Thymus (tissue), 11 donors: ENCODE data around the gene CEP128. TPM values are rescaled to one million over a fixed set of nuclear protein-coding genes. Genes with fewer than 3 reads are reported as not detected.

ENCODE experiments used
- DNase-seq, 9 donors: peaks; one replicate each; pipeline ENCODE4 v3.0.0-alpha.2; 2013; ENCODE audit warnings: low spot score in 9 of 9, low read depth in 6 of 9, missing footprints in 1 of 9
- H3K27ac ChIP-seq, 2 donors: one replicate each; pipeline ENCODE4 v1.5.1; 2013; ENCODE audit warnings: control low read depth in 1 of 2, low read depth in 1 of 2, low read length in 1 of 2, mild to moderate bottlenecking in 1 of 2, moderate library complexity in 1 of 2
- H3K27me3 ChIP-seq, 2 donors: one replicate each; pipeline ENCODE4 v1.5.1; 2013; ENCODE audit warnings: low read length in 1 of 2; ENCODE audit not compliant: control insufficient read depth in 2 of 2, insufficient read depth in 1 of 2
- H3K36me3 ChIP-seq, 2 donors: one replicate each; pipeline ENCODE4 v1.5.1; 2013; ENCODE audit warnings: low read length in 1 of 2, mild to moderate bottlenecking in 1 of 2, moderate library complexity in 1 of 2; ENCODE audit not compliant: control insufficient read depth in 2 of 2, insufficient read depth in 2 of 2
- H3K4me1 ChIP-seq, 2 donors: one replicate each; pipeline ENCODE4 v1.5.1; 2013; ENCODE audit warnings: low read length in 2 of 2; ENCODE audit not compliant: control insufficient read depth in 2 of 2, insufficient read depth in 2 of 2
- H3K4me3 ChIP-seq, 2 donors: one replicate each; pipeline ENCODE4 v1.5.1; 2013; ENCODE audit warnings: low read length in 2 of 2, control low read depth in 1 of 2, mild to moderate bottlenecking in 1 of 2
- H3K9me3 ChIP-seq, 2 donors: one replicate each; pipeline ENCODE4 v1.5.1; 2013; ENCODE audit warnings: low read length in 1 of 2, mild to moderate bottlenecking in 1 of 2; ENCODE audit not compliant: control insufficient read depth in 2 of 2, insufficient read depth in 1 of 2
- WGBS: extraction: QIAGEN DNeasy Blood & Tissue Kit; methylation state at CpG from one replicate; pipeline ENCODE4 v1.1.7; 2013; 5-methylcytosine and 5-hydroxymethylcytosine counted together
- polyA plus RNA-seq: library from polyadenylated mRNA; stranded (reverse); fragments of 200-250 nt; gene quantifications from one replicate; pipeline ENCODE4 v1.2.3, GENCODE V29; 2013
- total RNA-seq: library from RNA; stranded (reverse); fragments of 120-200 nt; gene quantifications from one replicate; pipeline ENCODE4 v1.2.4, GENCODE V29; 2013
- donor health status: healthy.

The CEP128 gene
- total and polyA plus RNA-seq, 2 donors, result 7.6 to 63.5 TPM

- H3K27me3 ChIP-seq, result no peaks in the 10 kb centered on the region
- H3K27ac ChIP-seq, result no peak overlapping the region
- H3K4me3 ChIP-seq, result no peak overlapping the region
- H3K4me1 ChIP-seq, result no peaks in the 10 kb centered on the region
- WGBS, result 98% methylated on average over 2 of the region's 2 CpGs
- DNase-seq, result no peak
- H3K36me3 ChIP-seq, result no peaks in the 10 kb centered on the region
- H3K9me3 ChIP-seq, result no peaks in the 10 kb centered on the region
Observed at GRCh38 chr14:80669426-80669825, 272.1 kb downstream of the CEP128 start.

GRCh38 chr14:80664576-80664975 is 277.0 kb downstream of the CEP128 start:
- no peaks in the 10 kb centered on the region for H3K9me3 ChIP-seq
- no peak overlapping the region for H3K27ac ChIP-seq
- no peak overlapping the region for H3K4me3 ChIP-seq
- WGBS, result over 99% methylated on average over 2 of the region's 2 CpGs
- DNase-seq, result no peak
- no peaks in the 10 kb centered on the region for H3K27me3 ChIP-seq
- H3K36me3 ChIP-seq, result no peaks in the 10 kb centered on the region
- no peaks in the 10 kb centered on the region for H3K4me1 ChIP-seq

GRCh38 chr14:80663541-80663940 is 278.0 kb downstream of the CEP128 start:
- no peaks in the 10 kb centered on the region for H3K9me3 ChIP-seq
- H3K27ac ChIP-seq, result no peak overlapping the region
- no peaks in the 10 kb centered on the region for H3K27me3 ChIP-seq
- WGBS, result 96% methylated on average over 2 of the region's 2 CpGs
- H3K4me3 ChIP-seq, result no peak overlapping the region
- H3K36me3 ChIP-seq, result no peaks in the 10 kb centered on the region
- H3K4me1 ChIP-seq, result no peaks in the 10 kb centered on the region
- DNase-seq, result no peak

GRCh38 chr14:80659783-80660182 is 281.8 kb downstream of the CEP128 start:
- H3K27me3 ChIP-seq, result no peaks in the 10 kb centered on the region
- H3K4me1 ChIP-seq, result no peaks in the 10 kb centered on the region
- H3K36me3 ChIP-seq, result no peaks in the 10 kb centered on the region
- DNase-seq, result no peak
- no peaks in the 10 kb centered on the region for H3K9me3 ChIP-seq
- 99% methylated on average over 2 of the region's 2 CpGs for WGBS
- H3K27ac ChIP-seq, result no peak overlapping the region
- H3K4me3 ChIP-seq, result no peak overlapping the region

GRCh38 chr14:80658733-80659132 is 282.8 kb downstream of the CEP128 start:
- no peaks in the 10 kb centered on the region for H3K27me3 ChIP-seq
- no peak overlapping the region for H3K27ac ChIP-seq
- WGBS, result 97% methylated on average over 1 of the region's 1 CpG
- no peaks in the 10 kb centered on the region for H3K4me1 ChIP-seq
- H3K4me3 ChIP-seq, result no peak overlapping the region
- no peaks in the 10 kb centered on the region for H3K9me3 ChIP-seq
- no peak for DNase-seq
- H3K36me3 ChIP-seq, result no peaks in the 10 kb centered on the region

- no peaks in the 10 kb centered on the region for H3K4me1 ChIP-seq
- H3K36me3 ChIP-seq, result no peaks in the 10 kb centered on the region
- no peak overlapping the region for H3K4me3 ChIP-seq
- no peak for DNase-seq
- H3K27ac ChIP-seq, result no peak overlapping the region
- no peaks in the 10 kb centered on the region for H3K27me3 ChIP-seq
- no peaks in the 10 kb centered on the region for H3K9me3 ChIP-seq
- 97% methylated on average over 1 of the region's 1 CpG for WGBS
Observed at GRCh38 chr14:80658155-80658554, 283.4 kb downstream of the CEP128 start.

- Histone ChIP-seq H3K4me1 (no peaks in the 10 kb centered on the region), H3K36me3 (no peaks in the 10 kb centered on the region), H3K4me3 (no peak overlapping the region), H3K9me3 (no peaks in the 10 kb centered on the region), H3K27ac (no peak overlapping the region), H3K27me3 (no peaks in the 10 kb centered on the region)
- DNase-seq, result no peak
- WGBS, result 98% methylated on average over 3 of the region's 3 CpGs
Observed at GRCh38 chr14:80653956-80654355, 287.6 kb downstream of the CEP128 start.

- peaks cover 0 to 4% of the 10 kb centered on the region in 2 donors for H3K36me3 ChIP-seq
- WGBS, result 99% methylated on average over 5 of the region's 5 CpGs
- no peaks in the 10 kb centered on the region for H3K9me3 ChIP-seq
- H3K4me1 ChIP-seq, result no peaks in the 10 kb centered on the region
- H3K27me3 ChIP-seq, result no peaks in the 10 kb centered on the region
- H3K4me3 ChIP-seq, result no peak overlapping the region
- no peak for DNase-seq
- no peak overlapping the region for H3K27ac ChIP-seq
Observed at GRCh38 chr14:80645667-80646413, 295.7 kb downstream of the CEP128 start.

- 94% methylated on average over 2 of the region's 2 CpGs for WGBS
- H3K9me3 ChIP-seq, result no peaks in the 10 kb centered on the region
Observed at GRCh38 chr14:80644826-80645225, 296.7 kb downstream of the CEP128 start.

More at GRCh38 chr14:80644826-80645225, 296.7 kb downstream of the CEP128 start:
- H3K27ac ChIP-seq, result no peak overlapping the region
- H3K4me1 ChIP-seq, result no peaks in the 10 kb centered on the region
- no peak overlapping the region for H3K4me3 ChIP-seq
- no peaks in the 10 kb centered on the region for H3K27me3 ChIP-seq
- no peak for DNase-seq
- peaks cover 0 to 4% of the 10 kb centered on the region in 2 donors for H3K36me3 ChIP-seq
